Measurements from ENCODE around the gene IGSF9B.

The IGSF9B gene

GRCh38 chr11:133898770-133899115 lies 58.0 kb downstream of the IGSF9B start:
- DNase-seq (ENCODE audit: low read depth): no peak

DNA sequence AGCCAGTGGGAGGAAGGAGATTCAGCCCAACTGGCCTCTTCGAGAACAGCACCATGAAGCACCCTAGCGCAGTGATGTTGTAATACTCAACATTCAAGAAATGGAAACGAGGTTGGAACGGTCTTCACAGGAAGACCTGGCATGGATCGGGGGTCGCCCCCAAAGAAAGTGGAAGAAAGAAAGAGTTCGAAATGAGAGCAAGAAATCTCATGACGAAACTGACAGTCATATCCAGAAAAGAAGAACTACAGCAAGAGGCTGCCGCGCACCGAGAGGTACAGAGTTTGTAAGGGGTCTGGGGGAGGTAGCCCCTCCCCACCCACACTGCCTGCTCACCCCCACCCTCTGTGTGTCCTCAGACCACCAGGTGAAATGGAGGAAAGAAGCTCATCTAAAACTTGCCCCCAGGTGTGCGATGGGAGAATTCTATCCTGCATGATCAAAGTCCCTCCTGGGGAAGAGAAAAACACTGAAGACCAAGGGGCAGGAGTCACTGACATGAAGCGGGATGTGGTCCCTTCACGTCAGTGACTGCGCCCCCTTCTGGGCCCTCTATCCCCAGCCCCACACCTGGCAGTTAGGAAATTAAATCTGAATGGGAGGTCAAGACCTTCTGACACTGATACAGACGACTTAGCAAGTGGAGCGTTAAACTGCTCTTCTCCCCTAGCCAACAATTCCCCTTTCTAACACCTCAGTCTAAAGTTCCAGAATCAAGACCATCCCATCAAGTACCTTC lies 58.6 kb downstream of the IGSF9B start:
- DNase-seq (ENCODE audit: low read depth): no peak

GRCh38 chr11:133897331-133897650 lies 59.5 kb downstream of the IGSF9B start:
- DNase-seq (ENCODE audit: low read depth): no peak

GRCh38 chr11:133896642-133897330 lies 60.0 kb downstream of the IGSF9B start:
- DNase-seq (ENCODE audit: low read depth): no peak

- DNase-seq (ENCODE audit: low read depth): no peak
These were observed 60.7 kb downstream of the IGSF9B start for GRCh38 chr11:133896028-133896427.

GRCh38 chr11:133895551-133895950 lies 61.2 kb downstream of the IGSF9B start:
- no peak for DNase-seq (ENCODE audit: low read depth)

DNA sequence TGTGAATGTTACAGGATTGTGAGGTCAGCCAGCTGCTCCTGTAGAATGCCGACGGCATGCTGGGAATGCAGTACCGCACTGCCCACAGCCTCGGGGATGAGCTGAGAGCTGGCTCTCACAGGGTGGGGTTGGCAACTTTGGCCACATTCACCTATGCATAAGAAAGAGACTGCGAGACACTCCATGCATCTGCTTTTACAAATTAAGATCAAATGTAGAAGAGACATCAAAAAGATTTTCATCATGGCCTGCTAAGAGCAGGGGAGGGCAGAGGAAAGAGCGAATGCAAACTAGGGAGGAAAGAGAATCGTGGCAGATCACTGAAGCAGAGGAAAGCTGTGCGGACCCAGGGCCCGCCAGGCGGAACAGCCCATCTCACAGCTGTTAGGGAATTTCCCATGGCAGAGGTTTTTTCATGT lies 61.7 kb downstream of the IGSF9B start:
- DNase-seq (ENCODE audit: low read depth): no peak

DNA sequence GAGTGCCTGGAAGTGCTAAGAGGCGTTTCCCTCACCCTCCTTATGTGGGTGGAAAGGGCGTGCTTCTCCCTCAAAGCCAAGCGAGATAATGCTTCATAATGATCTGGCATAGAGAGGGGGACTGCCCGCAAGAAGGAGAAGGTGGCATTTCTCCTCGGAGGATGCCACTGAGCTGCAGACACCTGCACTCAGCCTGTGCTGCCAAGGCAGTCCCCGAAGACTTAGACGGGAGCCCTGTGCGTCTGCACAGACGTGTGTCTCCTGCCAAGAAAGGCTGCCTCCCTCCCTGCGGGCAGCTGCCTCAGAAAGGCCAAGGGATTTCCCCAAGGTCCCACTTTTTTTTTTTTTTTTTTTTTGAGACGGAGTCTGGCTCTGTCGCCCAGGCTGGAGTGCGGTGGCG lies 63.4 kb downstream of the IGSF9B start:
- no peak for DNase-seq (ENCODE audit: low read depth)

DNA sequence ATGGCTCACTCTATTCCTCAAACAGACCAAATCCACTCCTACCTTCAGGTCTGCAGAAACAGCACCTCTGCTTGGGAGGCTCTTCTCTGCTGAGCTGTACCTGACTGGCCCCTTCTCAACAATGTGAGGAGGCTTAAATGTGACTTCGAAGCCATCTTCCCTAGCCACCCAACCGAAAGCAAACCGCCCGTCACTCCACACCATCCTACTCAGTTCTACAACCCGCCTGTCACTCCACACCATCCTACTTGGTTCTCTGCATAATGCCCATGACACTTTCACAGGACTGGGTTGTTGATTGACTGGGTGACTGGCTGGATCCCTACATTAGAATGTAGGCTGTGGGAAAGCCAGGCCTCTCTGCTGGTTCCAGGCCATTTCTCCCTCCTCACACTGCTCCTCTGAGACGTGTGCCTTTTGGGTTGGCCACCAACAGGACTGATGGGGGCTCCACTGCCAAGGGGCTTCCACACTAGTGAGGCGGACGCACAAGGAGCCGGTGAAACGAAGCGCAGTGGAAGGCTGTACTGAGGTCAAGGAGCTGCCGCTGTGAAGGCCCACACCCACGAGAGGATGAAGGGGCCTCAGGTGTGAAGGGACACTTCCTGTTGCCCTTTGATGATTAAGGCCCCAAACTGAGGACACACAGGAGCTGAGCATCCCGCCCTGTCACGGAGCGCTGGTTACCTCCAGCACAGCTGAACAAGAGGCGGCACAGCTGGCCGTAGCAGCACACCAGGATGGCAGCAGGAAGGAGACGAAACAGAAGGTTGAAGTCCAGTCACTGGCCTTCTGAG lies 64.0 kb downstream of the IGSF9B start:
- no peak for DNase-seq (ENCODE audit: low read depth)

DNA sequence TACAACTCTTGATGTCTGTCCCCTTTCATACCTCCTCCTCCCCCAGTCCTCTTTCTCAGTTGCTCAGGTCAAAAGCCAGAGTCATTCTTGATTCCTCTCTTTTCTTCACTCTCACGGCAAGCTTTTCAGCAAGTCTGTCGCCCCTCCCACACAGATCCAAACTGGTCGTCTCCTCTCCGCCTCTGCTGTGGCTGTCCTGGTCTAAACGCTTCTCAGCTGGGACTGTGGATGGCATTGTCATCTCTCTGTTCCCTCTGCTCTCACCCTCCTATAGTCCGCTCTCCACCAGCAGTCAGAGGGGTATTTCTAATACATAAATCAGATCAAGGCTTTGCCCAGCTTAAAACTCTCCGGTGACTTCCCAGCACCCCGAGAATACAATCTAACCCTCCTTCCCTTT lies 64.6 kb downstream of the IGSF9B start:
- DNase-seq (ENCODE audit: low read depth): no peak

DNA sequence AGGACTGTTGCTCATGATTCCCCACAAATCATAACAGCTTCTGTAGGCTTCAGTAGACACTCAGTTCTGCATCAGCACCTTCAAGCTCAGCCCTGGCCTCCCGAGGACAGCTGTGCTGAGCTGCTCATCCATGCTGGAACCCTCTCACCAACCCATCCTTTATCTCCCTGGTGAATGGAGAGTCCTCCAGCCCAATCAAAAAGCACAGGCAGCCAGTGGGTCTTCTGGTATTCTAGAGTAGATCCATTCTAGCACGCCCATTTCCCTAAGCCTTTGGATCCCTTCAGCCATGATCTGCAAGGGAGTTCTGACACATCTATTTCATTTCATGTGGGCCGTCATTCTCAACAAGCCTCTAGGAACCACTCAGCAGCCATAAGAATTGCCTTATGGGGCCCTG lies 66.9 kb downstream of the IGSF9B start:
- no peak for DNase-seq (ENCODE audit: low read depth)

DNA sequence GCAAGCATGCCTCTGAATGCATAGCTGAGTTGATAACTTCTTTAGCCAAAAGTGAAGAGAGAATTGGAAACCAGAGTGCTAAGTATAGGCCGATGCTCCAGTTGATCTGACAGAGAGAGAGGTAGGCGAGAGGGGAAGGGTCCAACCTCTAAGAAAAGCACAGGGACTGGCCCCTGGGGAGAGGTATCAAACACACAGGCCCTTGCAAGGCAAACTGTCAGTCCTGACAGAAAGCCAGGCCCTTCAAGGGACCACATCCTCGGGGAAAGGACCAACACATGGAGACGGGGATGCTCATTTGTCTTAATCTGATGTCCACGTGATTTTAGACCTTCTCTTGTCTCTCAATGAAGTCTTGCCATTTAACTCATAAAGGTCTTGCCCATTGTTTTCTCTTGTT lies 67.6 kb downstream of the IGSF9B start:
- DNase-seq (ENCODE audit: low read depth): no peak

- no peak for DNase-seq (ENCODE audit: low read depth)
These were observed 69.0 kb downstream of the IGSF9B start for GRCh38 chr11:133887692-133888332.

DNA sequence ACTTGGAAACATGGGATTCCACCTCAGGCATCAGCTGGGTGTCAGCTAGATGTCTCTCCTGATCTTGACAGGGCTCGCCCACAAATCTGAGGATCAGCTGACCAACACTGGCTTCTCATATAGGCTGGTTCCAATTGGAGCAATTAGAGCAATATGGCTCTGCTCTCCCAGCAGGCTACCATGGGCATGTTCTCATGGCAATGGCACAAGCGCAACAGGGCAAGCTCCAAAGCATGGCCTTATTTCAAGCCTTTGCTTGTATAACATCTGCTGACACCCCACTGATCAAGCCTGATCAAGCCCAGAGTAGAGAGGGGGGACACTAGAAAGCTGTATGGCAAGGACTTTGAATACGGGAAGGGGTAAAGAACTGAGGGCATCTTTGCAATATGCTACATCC lies 70.7 kb downstream of the IGSF9B start:
- DNase-seq (ENCODE audit: low read depth): no peak

GRCh38 chr11:133872160-133872559 lies 84.6 kb downstream of the IGSF9B start:
- DNase-seq (ENCODE audit: low read depth): no peak

GRCh38 chr11:133867456-133867855 lies 89.3 kb downstream of the IGSF9B start:
- DNase-seq (ENCODE audit: low read depth): no peak

- DNase-seq (ENCODE audit: low read depth): no peak
These were observed 91.3 kb downstream of the IGSF9B start for GRCh38 chr11:133865466-133865865.

DNA sequence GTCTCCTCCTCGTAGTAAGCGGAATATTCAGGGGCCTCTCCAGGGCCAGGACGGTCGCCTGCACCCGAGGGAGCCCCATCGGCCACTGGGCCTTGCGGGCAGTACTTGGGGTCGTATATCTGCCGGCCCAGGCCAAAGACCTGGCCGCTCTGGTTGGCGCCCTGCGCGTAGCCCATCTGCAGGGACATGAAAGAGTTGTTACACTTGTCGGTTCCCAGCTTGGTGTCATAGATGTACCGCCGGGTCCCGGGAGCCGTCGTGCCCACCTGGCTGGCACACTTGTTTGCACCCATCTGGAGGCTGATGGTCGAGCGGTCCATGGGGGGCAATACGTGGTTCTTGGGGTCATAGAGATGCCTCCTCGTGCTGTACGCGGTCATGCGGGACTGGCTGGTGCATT lies 92.0 kb downstream of the IGSF9B start:
- DNase-seq (ENCODE audit: low read depth): no peak

- no peak for DNase-seq (ENCODE audit: low read depth)
These were observed 96.6 kb downstream of the IGSF9B start for GRCh38 chr11:133860151-133860550.
